HG03139 (cell line): ENCODE measurements around the gene GADD45A.

ENCODE experiments used
- ATAC-seq: cut with Tn5 transposase; IDR thresholded peaks from one replicate; pipeline ENCODE4 v1.9.1; 2021; ENCODE audit not compliant: unreplicated experiment

GADD45A gene

DNA sequence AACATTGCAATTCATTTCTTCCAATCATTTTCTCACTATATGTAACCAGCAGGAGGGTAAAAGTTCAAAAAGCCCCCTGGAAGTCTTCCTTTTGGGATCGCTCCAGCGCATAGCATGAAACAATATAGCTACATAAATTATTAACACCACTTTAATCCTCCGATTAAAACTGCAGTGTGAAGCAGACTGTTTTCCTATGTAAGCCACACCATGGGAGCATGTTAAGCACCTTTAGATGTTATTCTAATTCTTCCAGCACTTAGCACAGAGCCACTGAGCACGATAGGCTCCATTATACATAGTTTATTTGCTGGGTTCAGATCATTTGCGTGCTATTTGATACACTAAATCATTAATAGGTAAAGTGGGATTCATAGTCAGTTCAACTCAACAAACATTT lies 18.4 kb upstream of the GADD45A start:
- no peak for ATAC-seq

GRCh38 chr1:67668660-67669059 lies 16.3 kb upstream of the GADD45A start:
- no peak for ATAC-seq

DNA sequence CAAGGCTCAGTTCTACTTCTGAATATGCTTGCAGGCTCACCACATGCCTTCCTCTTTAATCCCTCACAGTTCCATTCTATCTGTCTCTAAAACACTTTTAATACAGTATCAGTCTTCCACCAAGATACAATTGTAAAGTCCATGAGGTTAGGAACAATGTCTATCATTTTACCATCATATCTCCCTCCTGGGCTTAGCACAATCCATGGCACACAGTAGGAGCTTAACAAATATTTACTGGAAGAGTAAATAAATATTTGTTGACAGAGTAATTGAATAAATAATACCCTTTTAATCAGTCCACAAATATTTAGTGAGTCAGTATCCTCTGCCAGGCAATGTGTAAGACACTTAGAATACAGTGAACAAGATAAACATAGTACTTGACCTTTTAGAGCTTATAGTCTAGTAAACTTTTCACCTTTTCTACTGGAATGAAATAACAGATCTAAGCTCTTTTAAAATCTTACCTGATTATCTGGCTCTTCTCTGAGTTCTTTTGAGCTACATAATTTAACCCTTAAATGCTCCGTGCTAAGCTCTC lies 12.7 kb upstream of the GADD45A start:
- ATAC-seq, result no peak

DNA sequence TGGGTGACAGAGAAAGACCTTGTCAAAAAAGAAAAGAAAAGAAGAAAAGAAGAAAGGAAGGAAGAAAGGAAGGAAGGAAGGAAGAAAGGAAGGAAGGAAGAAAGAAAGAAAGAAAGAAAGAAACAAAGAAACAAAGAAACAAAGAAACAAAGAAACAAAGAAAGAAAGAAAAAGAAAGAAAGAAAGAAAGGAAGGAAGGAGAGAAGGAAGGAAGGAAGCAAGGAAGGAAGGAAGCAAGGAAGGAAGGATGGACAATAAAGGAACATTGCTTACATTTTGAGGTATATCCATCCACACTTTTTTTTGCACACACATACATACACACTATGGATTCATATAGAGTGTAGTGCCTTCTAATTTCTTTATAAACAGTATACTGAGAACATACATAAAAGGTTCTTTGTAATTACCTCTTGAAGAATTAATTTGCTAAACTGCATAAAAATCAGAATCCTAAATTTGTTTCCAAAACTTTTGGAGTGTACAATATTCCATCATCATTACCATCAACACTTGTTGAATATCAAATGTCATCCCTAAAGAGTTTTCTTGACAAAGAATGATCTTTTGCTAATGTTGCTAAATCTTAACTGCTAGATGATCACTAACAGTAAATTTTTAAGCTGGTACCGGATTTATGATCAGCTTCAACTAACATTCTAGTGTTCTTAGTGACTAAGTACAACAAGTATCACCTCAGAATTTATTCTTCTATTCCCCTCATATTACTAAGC lies 11.4 kb upstream of the GADD45A start:
- no peak for ATAC-seq

- no peak for ATAC-seq
Observed at GRCh38 chr1:67674260-67675011, 10.6 kb upstream of the GADD45A start.

GRCh38 chr1:67675800-67676199 lies 9.2 kb upstream of the GADD45A start:
- no peak for ATAC-seq

DNA sequence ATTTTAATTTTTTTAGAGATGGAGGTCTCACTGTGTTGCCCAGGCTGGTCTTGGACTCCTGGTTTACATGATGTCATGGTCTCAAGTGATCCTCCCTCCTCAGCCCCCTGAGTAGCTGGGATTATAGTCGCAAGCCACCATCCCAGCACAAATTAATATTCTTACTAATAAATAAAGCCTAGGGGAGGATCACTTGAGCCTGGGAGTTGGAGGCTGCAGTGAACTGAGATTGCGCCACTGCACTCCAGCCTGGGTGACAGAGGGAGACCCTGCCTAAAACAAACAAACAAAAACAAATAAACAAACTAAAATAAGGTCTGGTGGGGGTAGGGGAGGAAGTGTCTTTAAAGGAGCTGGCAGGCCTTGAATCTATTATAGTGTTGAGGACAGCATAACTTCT lies 8.7 kb upstream of the GADD45A start:
- ATAC-seq, result no peak

- no peak for ATAC-seq
Observed at GRCh38 chr1:67676946-67677345, 8.1 kb upstream of the GADD45A start.

DNA sequence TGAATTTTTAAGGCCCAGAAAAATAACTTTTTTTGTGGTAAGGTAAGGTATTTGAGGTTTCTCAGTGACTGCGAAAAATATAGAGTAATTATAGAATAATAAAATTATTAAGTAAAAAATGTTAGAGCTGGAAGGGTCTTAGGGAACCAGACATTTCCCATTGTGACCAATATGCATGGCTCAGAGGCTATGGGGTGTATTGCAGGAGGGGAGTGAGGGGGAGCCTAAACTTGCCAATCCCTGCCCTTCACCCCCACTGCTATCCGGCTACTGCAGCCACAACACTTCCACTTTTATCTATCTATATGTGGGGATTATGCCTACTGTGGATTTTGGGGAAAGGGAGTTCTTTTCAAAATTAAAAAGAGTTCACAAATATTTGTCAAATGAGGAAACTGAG lies 7.6 kb upstream of the GADD45A start:
- no peak for ATAC-seq

DNA sequence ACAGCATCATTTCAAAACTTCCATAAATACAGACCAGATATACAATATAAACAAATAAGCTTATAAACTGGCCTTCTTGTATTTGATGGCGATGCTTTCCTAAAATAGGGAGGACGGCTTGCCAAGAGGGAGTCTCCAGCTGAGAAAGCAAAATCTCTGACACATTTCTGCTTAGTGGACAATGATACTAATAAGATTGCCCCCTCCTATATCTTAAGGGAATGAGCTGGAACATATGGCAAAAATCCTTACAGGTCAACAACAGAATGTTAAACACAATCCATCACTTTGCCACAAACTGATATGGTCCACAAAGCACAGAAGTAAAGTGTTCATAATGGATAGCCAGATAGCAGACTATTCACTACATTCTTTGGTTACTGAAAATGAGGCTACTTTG lies 7.1 kb upstream of the GADD45A start:
- ATAC-seq, result no peak

DNA sequence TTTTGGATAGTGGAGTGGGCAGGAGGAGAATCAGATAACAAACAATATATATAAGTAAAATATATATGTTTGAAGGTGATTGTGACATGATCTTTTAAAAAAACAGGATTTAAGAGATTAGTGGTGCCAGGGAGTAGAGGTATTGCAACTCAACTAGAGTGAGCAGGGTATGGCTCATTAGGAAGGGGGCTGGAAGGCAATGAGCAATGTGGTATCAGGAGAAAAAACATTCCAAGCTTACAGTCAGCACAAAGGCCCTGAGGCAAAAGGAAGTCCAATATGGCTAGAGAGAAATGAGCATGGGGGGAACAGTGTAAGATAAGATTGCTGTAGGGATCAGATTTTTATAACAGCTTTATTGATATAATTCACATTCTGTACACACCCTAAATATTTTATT lies 5.3 kb upstream of the GADD45A start:
- no peak for ATAC-seq

GRCh38 chr1:67680486-67680885 lies 4.5 kb upstream of the GADD45A start:
- no peak for ATAC-seq

DNA sequence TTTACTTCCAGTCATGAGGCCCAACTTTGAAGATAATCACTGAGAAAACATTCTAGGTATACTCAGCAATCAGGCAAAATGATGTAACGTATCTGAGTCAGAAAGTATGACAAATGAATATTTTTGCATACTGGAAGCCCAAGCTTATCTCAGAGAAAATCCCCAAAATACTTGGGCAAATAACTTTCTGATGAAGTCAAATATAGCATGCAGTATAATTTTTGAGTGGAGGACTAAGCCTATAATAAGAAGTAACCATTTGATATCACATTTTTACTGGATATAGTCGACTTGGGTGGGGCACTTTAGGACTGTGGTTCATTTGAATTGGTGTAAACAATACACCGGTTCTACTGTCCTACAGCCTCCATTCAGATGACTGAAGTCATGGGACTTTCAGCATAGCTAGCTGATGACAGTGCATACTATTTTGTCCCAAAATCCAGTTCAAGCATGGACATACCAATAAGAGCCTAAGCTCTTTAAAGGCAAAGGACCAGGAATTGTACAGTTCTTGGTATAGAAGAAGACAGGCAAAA lies 2.3 kb upstream of the GADD45A start:
- no peak for ATAC-seq

DNA sequence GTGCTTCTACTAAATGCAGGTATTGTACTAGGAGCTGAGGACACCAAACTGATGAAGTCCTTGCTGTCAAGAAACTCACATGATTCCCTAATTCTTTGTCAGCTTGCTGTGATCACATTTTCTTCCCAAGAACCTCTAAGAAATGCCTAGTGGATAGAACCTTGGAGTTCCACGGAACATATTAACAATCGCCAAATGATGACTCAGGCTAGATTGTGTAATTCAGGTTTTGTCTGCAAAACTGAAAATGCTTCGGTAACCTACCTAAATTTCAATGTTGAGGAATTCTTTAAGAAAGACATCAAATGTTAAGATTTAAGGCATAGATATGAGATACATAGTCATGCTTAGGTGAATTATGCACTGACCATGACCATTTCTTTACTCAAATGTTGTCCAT lies 1.7 kb upstream of the GADD45A start:
- ATAC-seq, result no peak

DNA sequence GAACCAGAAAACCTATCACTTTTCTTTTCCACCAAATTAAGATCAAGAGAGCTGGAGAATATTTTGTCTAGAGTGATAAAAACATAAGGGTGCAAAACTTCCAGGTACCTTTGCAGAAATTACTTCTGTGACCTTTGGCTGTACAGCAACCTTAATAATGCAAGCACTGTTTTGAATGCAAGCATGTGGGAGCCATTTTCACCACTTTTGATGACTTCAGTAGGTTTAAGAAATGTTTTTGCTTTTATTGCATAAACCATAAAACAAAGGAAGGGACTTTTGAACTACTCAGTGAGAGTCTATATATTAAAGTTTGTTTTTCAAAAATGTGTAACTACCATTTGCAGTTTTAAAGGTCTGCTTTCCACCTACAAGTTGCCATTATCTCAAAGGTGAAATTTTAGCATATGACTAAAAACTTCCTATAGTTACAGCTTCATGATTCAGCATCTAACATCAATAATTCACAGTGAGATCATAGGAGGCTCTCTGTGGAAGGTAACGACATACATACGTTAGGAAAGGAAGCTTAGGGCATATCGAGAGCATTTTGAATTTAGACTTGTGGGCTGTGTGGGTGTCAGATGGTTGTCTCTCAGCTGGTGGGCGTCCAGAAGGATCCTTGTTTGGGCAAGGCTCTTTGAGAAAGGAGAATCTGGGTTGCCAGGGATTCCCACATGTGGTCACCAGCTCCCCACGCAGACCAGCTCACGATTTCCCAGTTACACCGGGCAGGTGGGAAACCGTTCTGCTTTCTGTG lies 1.1 kb upstream of the GADD45A start:
- ATAC-seq, result no peak

DNA sequence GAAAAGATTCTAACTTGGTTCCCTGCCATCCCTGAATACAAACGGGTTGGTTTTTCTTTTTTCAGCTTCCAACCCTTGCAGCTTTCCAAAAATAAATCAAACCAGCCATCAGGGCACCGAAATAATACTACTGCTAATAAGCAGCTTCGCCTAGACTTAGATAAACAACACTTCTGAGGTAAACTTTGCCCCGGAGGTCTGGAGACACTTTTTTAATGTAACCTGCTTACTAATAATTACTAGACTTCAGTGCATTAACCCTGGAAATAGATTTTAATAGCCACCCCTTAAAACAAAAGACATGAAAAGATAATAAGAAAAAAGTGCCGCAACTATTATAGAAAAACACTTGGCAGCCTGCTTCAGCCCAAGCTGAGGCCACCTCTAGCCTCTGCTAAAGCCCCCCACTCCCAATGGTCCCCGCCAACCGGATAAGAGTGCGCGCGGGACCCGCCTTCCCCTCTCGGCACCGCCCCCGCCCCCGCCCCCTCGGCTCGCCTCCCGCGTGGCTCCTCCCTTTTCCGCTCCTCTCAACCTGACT lies 405 bp upstream of the GADD45A start:
- ATAC-seq, result no peak

DNA sequence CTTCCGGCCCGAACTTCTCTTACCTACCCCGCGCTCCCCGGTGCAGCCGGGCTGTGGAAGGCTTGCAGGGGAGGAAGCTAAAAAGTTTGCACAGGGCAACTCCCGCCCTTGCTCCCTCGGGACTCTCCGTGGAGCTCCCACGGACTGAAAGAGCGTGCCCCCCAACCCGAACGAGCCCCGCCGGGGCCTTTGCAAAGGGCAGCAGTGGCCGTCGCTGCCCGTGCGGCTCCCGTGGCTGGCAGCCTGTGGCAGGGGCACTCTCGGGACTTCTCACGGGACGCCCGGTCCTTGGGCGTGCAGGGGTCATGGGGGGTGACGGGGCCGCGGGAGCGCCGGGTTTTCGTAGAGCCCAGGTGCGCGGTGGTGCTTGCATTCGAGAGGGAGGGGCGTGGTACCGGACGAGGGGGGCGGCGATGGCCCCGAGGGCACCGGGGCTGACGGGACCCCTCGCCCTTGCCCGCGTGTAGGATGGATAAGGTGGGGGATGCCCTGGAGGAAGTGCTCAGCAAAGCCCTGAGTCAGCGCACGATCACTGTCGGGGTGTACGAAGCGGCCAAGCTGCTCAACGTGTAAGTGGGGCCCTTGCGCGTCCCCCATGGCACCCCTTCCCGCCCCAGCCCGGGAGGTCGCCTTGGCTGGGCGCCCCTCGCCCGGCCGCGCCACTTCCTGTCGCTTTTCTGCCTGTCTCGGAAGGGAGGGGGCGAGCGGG lies 711 bp downstream of the GADD45A start:
- ATAC-seq, result peak; percentile 12

DNA sequence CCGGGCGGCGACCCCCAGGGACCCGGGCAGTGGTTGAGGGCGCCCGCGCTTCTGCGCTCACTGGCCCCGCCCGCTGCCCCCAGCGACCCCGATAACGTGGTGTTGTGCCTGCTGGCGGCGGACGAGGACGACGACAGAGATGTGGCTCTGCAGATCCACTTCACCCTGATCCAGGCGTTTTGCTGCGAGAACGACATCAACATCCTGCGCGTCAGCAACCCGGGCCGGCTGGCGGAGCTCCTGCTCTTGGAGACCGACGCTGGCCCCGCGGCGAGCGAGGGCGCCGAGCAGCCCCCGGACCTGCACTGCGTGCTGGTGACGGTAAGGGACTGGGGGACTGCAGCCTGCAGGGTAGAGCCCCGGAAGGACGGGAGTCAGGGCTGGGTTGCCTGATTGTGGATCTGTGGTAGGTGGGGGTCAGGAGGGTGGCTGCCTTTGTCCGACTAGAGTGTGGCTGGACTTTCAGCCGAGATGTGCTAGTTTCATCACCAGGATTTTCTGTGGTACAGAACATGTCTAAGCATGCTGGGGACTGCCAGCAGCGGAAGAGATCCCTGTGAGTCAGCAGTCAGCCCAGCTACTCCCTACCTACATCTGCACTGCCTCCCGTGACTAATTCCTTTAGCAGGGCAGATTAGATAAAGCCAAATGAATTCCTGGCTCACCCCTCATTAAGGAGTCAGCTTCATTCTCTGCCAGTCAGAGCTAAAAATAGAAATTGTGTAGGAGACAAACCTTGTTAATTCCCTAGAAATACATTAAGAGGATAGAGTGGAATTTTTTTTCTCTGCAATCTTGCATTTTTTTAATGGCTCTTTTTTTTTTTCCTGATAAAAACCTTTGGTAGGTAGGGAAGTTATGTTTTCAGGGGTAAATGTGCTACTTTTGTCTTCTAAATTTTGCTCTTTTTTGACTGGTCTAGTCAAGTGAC lies 1.5 kb downstream of the GADD45A start:
- peak; percentile 15 for ATAC-seq

DNA sequence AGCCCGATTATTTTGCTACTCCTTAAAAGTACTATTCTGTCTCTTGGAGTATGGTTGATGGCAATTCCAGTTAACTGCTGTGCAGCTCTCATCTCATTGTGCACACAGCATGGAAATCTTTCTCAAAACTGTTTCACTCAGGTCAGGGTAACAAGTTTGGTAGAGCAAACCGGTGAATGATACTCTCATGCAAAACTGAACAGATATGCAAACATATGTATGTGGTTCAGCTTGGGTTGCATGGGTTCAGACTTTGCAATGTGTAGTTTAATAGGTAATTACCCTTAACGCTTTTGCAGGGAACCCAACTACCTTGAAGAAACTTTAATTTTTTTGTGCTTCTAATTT lies 2.2 kb downstream of the GADD45A start:
- no peak for ATAC-seq

DNA sequence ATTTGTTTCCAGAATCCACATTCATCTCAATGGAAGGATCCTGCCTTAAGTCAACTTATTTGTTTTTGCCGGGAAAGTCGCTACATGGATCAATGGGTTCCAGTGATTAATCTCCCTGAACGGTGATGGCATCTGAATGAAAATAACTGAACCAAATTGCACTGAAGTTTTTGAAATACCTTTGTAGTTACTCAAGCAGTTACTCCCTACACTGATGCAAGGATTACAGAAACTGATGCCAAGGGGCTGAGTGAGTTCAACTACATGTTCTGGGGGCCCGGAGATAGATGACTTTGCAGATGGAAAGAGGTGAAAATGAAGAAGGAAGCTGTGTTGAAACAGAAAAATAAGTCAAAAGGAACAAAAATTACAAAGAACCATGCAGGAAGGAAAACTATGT lies 2.6 kb downstream of the GADD45A start:
- no peak for ATAC-seq
